ENCODE data around the gene IGSF9. TPM values are rescaled to one million over a fixed set of nuclear protein-coding genes. Genes with fewer than 3 reads are reported as not detected.

The IGSF9 gene
- total RNA-seq, 1 experiment from 2014 or later, result 15.6 TPM

DNA sequence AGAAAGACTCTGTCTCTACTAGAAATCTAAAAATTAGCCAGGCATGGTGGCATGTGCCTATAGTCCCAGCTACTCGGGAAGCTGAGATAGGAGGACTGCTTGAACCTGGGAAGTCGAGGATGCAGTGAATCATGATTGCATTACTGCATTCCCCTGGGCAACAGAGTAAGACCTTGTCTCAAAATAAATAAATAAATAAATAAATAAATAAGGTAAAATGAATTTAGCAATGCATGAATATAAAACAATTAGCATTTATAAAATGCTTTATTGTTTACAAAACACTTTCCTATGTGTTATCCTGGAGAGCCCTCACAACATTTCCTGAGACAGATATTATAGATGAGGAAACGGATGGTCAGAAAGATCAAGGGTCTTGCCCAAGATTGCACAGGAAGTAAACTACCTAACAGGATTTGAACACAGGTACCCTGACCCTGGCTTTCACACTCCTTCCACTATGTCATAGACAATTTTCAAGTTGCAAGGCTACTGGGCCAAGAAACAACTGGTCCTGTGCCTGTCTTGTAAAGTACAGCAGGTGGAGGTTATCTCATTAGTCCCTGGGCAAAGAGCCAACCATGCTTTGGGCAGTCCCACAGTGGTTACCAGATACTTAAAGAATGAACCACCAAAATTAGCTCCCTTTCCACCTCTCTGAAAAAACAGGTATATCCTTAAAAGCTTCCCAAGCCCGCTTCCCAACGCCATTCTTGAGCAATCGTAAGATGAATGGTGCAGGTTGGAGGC is 67.5 kb downstream of the IGSF9 start:
- peaks cover 41% of the 10 kb centered on the region for H3K4me1 ChIP-seq (ENCODE audit: insufficient read depth, low read length)
- H2AFZ ChIP-seq (ENCODE audit: low read length), result no peak overlapping the region
- ATAC-seq (no peak), DNase-seq (no peak)
- no peak overlapping the region for H3K4me3 ChIP-seq (ENCODE audit: low read length)
- no peaks in the 10 kb centered on the region for H4K20me1 ChIP-seq (ENCODE audit: low read length)
- H3K79me2 ChIP-seq (ENCODE audit: low read length), result no peaks in the 10 kb centered on the region
- ChIA-PET POLR2A (ENCODE audit: unreplicated experiment) (no interaction called here), CTCF (no interaction called here)
- H3K9me3 ChIP-seq (ENCODE audit: low read length), result no peaks in the 10 kb centered on the region
- H3F3A ChIP-seq (ENCODE audit: low read length, unreplicated experiment), result peaks cover 9% of the 10 kb centered on the region
- intact Hi-C loops (cut with micrococcal nuclease), result no loop called here
- H3K27me3 ChIP-seq (ENCODE audit: low read length), result no peaks in the 10 kb centered on the region
- H3K4me2 ChIP-seq (ENCODE audit: low read length), result no peak overlapping the region
- no peaks in the 10 kb centered on the region for H3K36me3 ChIP-seq (ENCODE audit: low read depth, low read length)
- BruUV-seq (replicated peaks), result no TSS peak
- H3K27ac ChIP-seq (ENCODE audit: low read length), result no peak overlapping the region
- no peak overlapping the region for H3K9ac ChIP-seq (ENCODE audit: low read length)
- no peak for TF ChIP-seq EZH2 (IDR thresholded peaks at IDR 0.05; ENCODE audit: low read length, unreplicated experiment)
- no peak for TF ChIP-seq CTCF (conservative IDR thresholded peaks at IDR 0.05; ENCODE audit: low read depth, low read length)
- no peak for TF ChIP-seq EZH2phosphoT487 (IDR thresholded peaks at IDR 0.05; ENCODE audit: borderline replicate concordance, low read length)
- no peaks in the 10 kb centered on the region for H3K9me2 ChIP-seq (replicated peaks; ENCODE audit: low read length)

Small RNA genes lying within 50 kb of the gene (microRNA-seq; reads per million reads assigned to microRNA genes)
- not detected for gene MIR4259 (ENCODE audit: unreplicated experiment)

Other genes starting within 250 kb of the IGSF9 start
- not detected in 2 replicates for gene CRP, start 231.0 kb downstream of the IGSF9 start, total RNA-seq (2014; rRNA removed)
- gene DUSP23, start 164.7 kb downstream of the IGSF9 start, total RNA-seq (2014; rRNA removed), result 20.4 and 27.6 TPM in 2 replicates
- gene FCRL6, start 143.3 kb downstream of the IGSF9 start, total RNA-seq (2014; rRNA removed), result not detected in 2 replicates
- not detected in 2 replicates for gene SLAMF8, start 118.7 kb downstream of the IGSF9 start, total RNA-seq (2014; rRNA removed)
- gene VSIG8, start 83.0 kb downstream of the IGSF9 start, total RNA-seq (2014; rRNA removed), result 0.29 and 0.47 TPM in 2 replicates
- gene CFAP45, start 45.4 kb downstream of the IGSF9 start, total RNA-seq (2014; rRNA removed), result 1.6 and 4.8 TPM in 2 replicates
- 1,281 and 1,584 TPM in 2 replicates for gene TAGLN2, start 20.1 kb downstream of the IGSF9 start, total RNA-seq (2014; rRNA removed)
- 5.9 and 8.7 TPM in 2 replicates for gene SLAMF9, start 8.6 kb upstream of the IGSF9 start, total RNA-seq (2014; rRNA removed)
- 6.7 and 6.9 TPM in 2 replicates for gene PIGM, start 86.4 kb upstream of the IGSF9 start, total RNA-seq (2014; rRNA removed)
- 0.15 TPM in 1 of 2 replicates, not detected in the other for gene KCNJ10, start 124.5 kb upstream of the IGSF9 start, total RNA-seq (2014; rRNA removed)
- not detected in 2 replicates for gene KCNJ9, start 135.9 kb upstream of the IGSF9 start, total RNA-seq (2014; rRNA removed)
- gene IGSF8, start 153.0 kb upstream of the IGSF9 start, total RNA-seq (2014; rRNA removed), result 37.1 and 49.1 TPM in 2 replicates
- gene ATP1A2, start 170.1 kb upstream of the IGSF9 start, total RNA-seq (2014; rRNA removed), result not detected in 2 replicates
- 0.04 TPM in 1 of 2 replicates, not detected in the other for gene ATP1A4, start 206.0 kb upstream of the IGSF9 start, total RNA-seq (2014; rRNA removed)
- gene CASQ1, start 245.0 kb upstream of the IGSF9 start, total RNA-seq (2014; rRNA removed), result 0.12 TPM in 1 of 2 replicates, not detected in the other

Data from PC-3 (cell line).